ENCODE results near the gene ABCA1. TPM values are rescaled to one million over a fixed set of nuclear protein-coding genes. Genes with fewer than 3 reads are reported as not detected.
"Not testable (repeated sequence)": the region's sequence is repeated elsewhere in the genome, so short reads cannot be mapped to it uniquely, and the experiment has no call there.

ABCA1 gene
- total RNA-seq, 1 donor from 2014 or later = 1.7 TPM

- intact Hi-C loops (cut with micrococcal nuclease) = loop anchor here (1.0 to 10.0 kb wide), 3 partner anchors 11 to 780 kb away; partner anchors contain the start of genes FKTN and NIPSNAP3B
Measured at GRCh38 chr9:104774831-104775573, 153.0 kb downstream of the ABCA1 start.

DNA sequence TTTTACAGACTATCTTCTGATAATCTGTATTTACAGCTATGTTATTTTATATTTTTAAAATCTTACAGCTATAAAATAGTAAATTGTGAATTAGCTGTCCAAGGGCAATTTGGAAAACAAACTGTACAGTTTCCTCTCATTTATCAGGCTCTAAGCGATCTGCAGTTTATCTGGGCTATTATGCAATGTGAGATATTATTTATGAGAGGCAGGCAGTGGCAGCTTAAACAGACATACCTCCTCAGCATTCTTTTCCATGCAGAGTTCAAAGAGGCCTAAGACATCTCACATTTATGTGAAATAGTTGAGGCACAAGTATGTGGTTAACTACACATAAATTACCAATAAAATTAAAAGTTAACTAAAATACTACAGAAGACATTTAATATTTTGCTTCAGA lies 153.8 kb downstream of the ABCA1 start:
- intact Hi-C loops (cut with micrococcal nuclease) = loop anchor here (5.0 to 10.0 kb wide), 2 partner anchors 218 to 781 kb away; partner anchors contain the start of gene FKTN

- intact Hi-C loops (cut with micrococcal nuclease) = loop anchor here (5.0 to 10.0 kb wide), 2 partner anchors 219 to 782 kb away; partner anchors contain the start of gene FKTN
Measured at GRCh38 chr9:104772714-104773510, 155.0 kb downstream of the ABCA1 start.

GRCh38 chr9:104769655-104770054 lies 158.3 kb downstream of the ABCA1 start:
- intact Hi-C loops (cut with micrococcal nuclease) = loop anchor here (5.0 to 10.0 kb wide), 2 partner anchors 223 to 785 kb away; partner anchors contain the start of gene FKTN

- intact Hi-C loops (cut with micrococcal nuclease) = not testable (repeated sequence)
Measured at GRCh38 chr9:104769029-104769428, 158.9 kb downstream of the ABCA1 start.

GRCh38 chr9:104767507-104767906 lies 160.4 kb downstream of the ABCA1 start:
- intact Hi-C loops (cut with micrococcal nuclease) = no loop called here

GRCh38 chr9:104766025-104766424 lies 161.9 kb downstream of the ABCA1 start:
- intact Hi-C loops (cut with micrococcal nuclease) = no loop called here

DNA sequence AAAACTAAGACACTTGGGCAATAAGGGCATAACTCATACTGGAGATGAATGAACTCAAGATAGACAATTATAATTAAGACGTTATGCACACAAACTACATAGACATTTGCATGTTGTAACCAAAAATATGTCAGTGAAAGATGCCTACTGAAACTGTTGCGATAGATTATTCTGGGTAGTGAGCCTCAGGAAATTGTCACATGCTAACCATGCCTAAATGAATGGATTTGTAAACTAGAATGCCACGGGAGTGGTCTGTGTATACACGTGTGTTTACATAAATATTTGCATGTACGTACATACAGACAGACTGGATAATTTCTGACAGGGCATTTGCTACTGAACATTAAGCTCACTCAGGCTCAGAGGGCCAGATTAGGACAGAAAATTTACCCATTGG lies 162.8 kb downstream of the ABCA1 start:
- intact Hi-C loops (cut with micrococcal nuclease) = no loop called here

DNA sequence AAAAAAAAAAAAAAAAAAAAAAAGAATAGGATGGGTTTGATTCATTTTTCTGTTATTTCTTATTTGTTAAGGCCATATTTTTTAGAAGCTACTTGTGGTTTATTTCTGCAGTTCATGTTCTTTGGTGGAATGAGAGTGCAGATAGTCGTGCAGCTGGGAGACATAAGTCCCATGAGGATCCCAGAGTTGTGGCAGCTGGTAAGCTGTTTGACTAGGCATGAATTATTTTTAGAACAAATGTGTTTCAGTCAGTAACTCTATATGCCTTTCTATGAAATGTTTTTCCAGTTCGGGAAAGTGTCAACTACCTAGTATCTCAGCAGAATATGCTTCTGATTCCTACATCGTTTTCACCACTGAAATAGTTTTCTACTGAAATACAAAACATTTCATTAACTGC lies 169.0 kb downstream of the ABCA1 start:
- intact Hi-C loops (cut with micrococcal nuclease) = no loop called here

DNA sequence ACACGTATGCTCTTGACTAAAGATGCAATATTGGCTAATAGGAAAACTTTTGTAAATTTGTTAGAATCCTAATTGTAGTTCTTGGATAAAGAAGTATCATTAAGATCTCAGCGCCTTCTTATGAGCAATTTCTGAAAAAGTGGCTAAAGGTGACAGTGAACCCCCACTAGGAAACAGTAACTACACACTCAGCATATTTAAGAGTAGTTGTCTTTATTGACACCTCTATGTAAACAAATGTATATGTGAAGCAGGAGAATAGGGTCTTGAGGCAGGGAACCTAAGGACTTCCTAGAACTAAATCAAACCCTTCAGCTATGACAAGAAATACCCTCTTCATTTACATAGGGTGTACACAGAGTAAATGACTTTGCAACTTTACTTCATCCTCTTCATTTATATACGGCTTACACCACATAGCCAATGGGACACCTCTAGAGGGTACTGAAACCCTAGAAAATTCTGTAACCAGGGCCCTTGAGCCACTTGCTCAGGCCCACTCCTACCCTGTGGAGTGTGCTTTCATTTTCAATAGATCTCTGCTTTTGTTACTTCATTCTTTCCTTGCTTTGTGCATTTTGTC lies 177.7 kb downstream of the ABCA1 start:
- intact Hi-C loops (cut with micrococcal nuclease) = no loop called here

DNA sequence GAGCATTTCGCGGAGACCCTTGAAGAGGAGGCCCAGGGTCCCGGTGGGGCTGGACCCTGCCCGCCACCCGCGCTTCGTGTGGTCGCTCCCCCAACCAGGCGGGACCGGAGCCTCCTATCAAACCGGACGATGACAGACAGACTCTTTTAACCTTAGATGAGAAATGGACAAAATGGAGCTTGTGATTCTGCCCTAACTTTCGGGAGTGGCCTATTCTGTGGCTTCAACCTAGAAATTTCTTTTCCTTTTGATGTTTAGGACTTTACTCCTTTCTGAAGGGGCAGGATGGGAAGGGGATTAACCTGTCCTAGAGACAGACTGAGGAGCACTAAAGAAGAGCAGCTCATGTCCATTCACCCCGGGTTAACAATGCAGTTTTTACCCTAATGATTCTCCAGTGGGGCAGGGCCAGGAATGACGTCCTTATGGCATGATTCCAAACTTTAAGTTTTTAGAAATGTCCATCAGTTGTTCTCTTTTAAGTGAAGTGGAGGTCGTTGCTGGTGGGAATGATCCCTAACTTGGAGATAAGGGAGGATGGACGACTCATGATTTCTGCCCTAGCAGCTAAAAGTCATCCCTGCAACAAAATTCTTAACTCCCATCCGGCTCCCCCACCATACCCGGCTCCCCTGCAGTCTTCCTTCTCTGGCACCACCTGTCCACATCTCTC lies 179.5 kb downstream of the ABCA1 start:
- intact Hi-C loops (cut with micrococcal nuclease) = loop anchor here (1.0 to 10.0 kb wide), 6 partner anchors 15 to 1734 kb away; partner anchors contain the start of genes FSD1L and SLC44A1

GRCh38 chr9:104747565-104748358 lies 180.2 kb downstream of the ABCA1 start, which contains the start of gene NIPSNAP3A:
Gene NIPSNAP3A (plus strand): TSS chr9:104747683. CDS start chr9:104747793, 110 bp downstream.
- intact Hi-C loops (cut with micrococcal nuclease) = loop anchor here (1.0 to 10.0 kb wide), 17 partner anchors 16 to 1733 kb away; partner anchors contain the start of genes ABCA1, FSD1L, SLC44A1 and SMC2

GRCh38 chr9:104747245-104747564 lies 180.8 kb downstream of the ABCA1 start:
- intact Hi-C loops (cut with micrococcal nuclease) = loop anchor here (1.0 to 10.0 kb wide), 14 partner anchors 181 to 1732 kb away; partner anchors contain the start of genes ABCA1, SMC2 and TMEM38B

DNA sequence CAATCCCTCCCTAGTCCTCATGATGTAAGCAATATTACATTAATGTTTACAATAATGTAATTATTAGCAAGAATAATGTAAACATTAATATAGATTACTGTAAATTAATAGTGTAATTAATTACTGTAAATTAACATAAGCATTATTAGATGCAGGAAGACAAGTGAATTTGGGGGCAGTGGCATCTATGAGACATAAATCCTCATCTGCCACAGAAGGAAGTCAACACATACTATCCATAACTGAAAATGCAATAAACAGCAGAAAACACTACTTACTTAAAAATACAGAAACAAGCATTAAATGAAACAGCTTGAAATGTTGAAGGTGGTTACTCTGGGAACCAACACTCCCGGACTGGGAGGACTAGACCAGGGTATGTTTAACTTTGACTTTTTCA lies 181.2 kb downstream of the ABCA1 start:
- intact Hi-C loops (cut with micrococcal nuclease) = loop anchor here (1.0 to 10.0 kb wide), 14 partner anchors 182 to 1732 kb away; partner anchors contain the start of genes ABCA1, SMC2 and TMEM38B

GRCh38 chr9:104746285-104746684 lies 181.7 kb downstream of the ABCA1 start:
- intact Hi-C loops (cut with micrococcal nuclease) = loop anchor here (2.0 to 10.0 kb wide), 4 partner anchors 381 to 1731 kb away; no protein-coding TSS in a partner anchor

- intact Hi-C loops (cut with micrococcal nuclease) = loop anchor here (2.0 to 10.0 kb wide), 4 partner anchors 381 to 1731 kb away; no protein-coding TSS in a partner anchor
Measured at GRCh38 chr9:104745852-104746251, 182.1 kb downstream of the ABCA1 start.

DNA sequence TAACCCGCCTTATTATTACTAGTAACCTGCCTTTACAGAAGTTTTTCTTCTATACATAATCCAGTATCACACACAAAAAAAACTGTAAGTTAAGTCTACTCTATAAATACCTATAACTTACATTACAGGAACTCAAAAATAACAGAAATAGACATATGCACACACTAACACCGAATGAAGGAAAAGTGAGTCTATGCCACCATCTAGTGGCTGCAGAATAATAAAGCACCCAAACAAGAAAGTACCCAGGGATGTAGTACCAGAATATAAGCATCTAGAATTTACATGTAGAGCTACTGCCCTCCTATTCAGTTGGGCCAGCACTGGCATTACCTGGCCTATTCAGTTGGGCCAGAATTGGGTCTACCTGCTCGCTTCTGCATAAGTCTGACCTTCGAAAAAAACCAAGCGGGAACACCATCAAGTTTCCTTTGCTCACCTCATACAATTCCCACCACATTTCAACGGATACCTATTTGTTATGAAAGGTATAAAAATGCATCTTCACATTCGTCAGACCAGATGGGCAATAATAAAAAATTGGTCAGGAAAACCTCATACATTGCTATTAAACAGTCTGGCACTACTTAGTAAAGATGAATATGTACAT lies 184.5 kb downstream of the ABCA1 start:
- intact Hi-C loops (cut with micrococcal nuclease) = loop anchor here (1.0 to 10.0 kb wide), 7 partner anchors 61 to 1821 kb away; partner anchors contain the start of gene SMC2

GRCh38 chr9:104740621-104741020 lies 187.3 kb downstream of the ABCA1 start:
- intact Hi-C loops (cut with micrococcal nuclease) = loop anchor here (5.0 to 10.0 kb wide), 2 partner anchors 1726 to 1818 kb away; no protein-coding TSS in a partner anchor

DNA sequence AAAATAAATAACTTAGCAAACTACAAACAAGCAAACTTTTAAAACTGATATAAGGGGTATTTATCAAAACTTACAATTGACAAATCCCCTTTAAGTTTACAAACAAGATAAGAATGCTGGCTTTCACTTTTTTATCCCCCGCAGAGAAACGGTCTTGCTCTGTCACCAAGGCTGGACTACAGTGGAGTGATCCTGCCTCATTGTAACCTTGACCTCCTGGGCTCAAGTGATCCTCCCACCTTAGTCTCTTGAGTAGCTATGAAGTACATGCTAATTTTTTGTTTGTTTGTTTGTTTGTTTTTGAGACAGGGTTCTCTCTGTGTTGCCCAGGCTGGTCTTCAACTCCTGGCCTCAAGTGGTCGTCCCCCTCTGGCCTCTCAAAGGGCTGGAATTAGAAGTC lies 189.5 kb downstream of the ABCA1 start:
- intact Hi-C loops (cut with micrococcal nuclease) = no loop called here

All from T-helper 1 cell treated with Interleukin-12 subunit alpha and Interleukin-12 subunit beta and Interleukin-4 antibody, amounts not matched to agents 30 ng/mL and 1 ng/mL, for 36 hours (primary cell).